ENCODE results near the gene CST9L.

Gene CST9L

GRCh38 chr20:23548408-23548807 lies 19.9 kb downstream of the CST9L start:
- Histone ChIP-seq H3K4me3 (no peak overlapping the region), H3K27ac (no peak overlapping the region)
- no peak for DNase-seq (ENCODE audit: low spot score)
- TF ChIP-seq, protein P1, sequence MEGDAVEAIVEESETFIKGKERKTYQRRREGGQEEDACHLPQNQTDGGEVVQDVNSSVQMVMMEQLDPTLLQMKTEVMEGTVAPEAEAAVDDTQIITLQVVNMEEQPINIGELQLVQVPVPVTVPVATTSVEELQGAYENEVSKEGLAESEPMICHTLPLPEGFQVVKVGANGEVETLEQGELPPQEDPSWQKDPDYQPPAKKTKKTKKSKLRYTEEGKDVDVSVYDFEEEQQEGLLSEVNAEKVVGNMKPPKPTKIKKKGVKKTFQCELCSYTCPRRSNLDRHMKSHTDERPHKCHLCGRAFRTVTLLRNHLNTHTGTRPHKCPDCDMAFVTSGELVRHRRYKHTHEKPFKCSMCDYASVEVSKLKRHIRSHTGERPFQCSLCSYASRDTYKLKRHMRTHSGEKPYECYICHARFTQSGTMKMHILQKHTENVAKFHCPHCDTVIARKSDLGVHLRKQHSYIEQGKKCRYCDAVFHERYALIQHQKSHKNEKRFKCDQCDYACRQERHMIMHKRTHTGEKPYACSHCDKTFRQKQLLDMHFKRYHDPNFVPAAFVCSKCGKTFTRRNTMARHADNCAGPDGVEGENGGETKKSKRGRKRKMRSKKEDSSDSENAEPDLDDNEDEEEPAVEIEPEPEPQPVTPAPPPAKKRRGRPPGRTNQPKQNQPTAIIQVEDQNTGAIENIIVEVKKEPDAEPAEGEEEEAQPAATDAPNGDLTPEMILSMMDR (IDR thresholded peaks at IDR 0.05) = no peak

- no peak overlapping the region for H3K4me3 ChIP-seq
- no peak overlapping the region for H3K27ac ChIP-seq
- DNase-seq (ENCODE audit: low spot score) = no peak
- TF ChIP-seq, protein P1 (IDR thresholded peaks at IDR 0.05) = no peak
These were observed 20.7 kb downstream of the CST9L start for GRCh38 chr20:23547613-23548012.

GRCh38 chr20:23546435-23547144 lies 21.7 kb downstream of the CST9L start:
- TF ChIP-seq, protein P1 (IDR thresholded peaks at IDR 0.05) = no peak
- Histone ChIP-seq H3K27ac (no peak overlapping the region), H3K4me3 (no peak overlapping the region)
- no peak for DNase-seq (ENCODE audit: low spot score)

GRCh38 chr20:23544133-23544532 lies 24.2 kb downstream of the CST9L start:
- Histone ChIP-seq H3K27ac (no peak overlapping the region), H3K4me3 (no peak overlapping the region)
- TF ChIP-seq, protein P1 (IDR thresholded peaks at IDR 0.05) = no peak
- no peak for DNase-seq (ENCODE audit: low spot score)

DNA sequence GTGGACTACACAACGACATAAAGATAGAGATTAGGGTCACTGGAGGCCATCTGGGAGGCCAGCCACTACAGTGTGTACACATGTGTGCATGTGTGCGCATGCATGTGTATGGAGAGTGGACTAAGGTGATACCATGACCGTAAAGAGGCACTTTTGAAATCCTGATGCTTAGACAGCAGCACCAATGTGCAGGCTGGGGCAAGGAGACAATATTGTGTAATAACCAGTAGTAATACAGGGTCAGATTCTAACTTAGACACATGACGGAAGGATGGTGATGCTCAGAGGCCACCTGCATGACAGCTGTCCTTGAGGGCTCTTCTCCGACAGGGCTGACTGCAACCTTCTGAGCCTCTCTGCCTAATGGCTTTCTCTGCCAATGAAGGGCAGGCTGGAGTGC lies 25.5 kb downstream of the CST9L start:
- no peak for DNase-seq (ENCODE audit: low spot score)
- TF ChIP-seq, protein P1 (IDR thresholded peaks at IDR 0.05) = no peak
- Histone ChIP-seq H3K4me3 (no peak overlapping the region), H3K27ac (no peak overlapping the region)

DNA sequence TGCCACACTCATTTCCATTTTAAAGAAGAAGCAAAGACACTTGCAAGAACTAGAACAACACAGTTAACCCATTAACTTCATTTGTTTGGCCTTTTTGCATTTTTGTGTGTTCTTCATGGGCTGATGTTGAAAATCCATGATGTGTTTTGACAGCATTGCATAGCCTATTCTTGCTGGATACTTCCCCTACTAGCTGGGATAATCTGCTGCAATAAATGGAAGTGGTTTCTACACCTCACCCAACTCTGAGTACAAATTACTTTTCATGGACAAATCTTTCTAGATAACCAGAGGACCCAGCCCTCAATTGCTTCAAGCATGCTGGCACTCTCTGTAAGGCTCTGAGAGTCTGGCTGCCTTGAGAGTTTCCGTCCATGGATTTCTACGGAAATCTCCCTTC lies 26.5 kb downstream of the CST9L start:
- no peak overlapping the region for H3K4me3 ChIP-seq
- TF ChIP-seq, protein P1 (IDR thresholded peaks at IDR 0.05) = no peak
- H3K27ac ChIP-seq = no peak overlapping the region
- no peak for DNase-seq (ENCODE audit: low spot score)

DNA sequence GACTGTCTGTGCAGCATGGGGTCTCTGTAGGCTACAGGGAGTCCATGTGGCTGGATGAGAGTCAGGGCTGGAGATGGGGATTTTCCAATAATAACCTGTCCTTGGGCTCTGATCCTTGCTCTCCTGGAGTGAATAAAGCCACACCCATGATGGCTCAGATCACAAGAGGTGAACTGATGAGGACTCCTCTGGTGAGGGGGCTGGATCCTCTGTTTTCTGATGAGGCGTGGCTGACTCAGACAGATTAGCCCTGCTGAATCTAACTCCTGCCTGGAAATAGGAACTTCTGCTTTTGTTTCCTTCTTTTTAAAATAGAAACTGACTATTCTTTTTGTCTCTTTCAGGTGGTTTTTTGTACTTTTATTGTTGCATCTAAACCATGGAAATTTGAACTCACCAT lies 27.0 kb downstream of the CST9L start:
- TF ChIP-seq, protein P1 (IDR thresholded peaks at IDR 0.05) = no peak
- H3K27ac ChIP-seq = no peak overlapping the region
- H3K4me3 ChIP-seq = no peak overlapping the region
- no peak for DNase-seq (ENCODE audit: low spot score)

Data from coronary artery (tissue), 2 donors.